ENCODE measurements around the gene BMP7. TPM values are rescaled to one million over a fixed set of nuclear protein-coding genes. Genes with fewer than 3 reads are reported as not detected.

The BMP7 gene
- total and polyA plus RNA-seq, 9 of the 15 experiments (the other 6 are each of a cell fraction or from before 2014, with no cell fraction given) = 0.18 TPM; not detected in 8

GRCh38 chr20:57294550-57294949 lies 28.1 kb upstream of the BMP7 start (continued):
- TF ChIP-seq ZBTB33 (CRISPR knock-in tag; IDR thresholded peaks at IDR 0.05) = no peak
- no peak for TF ChIP-seq ATF2 (CRISPR knock-in tag; IDR thresholded peaks at IDR 0.05)
- no peak for TF ChIP-seq SNRNP70 (optimal IDR thresholded peaks at IDR 0.05; ENCODE audit: low read depth, low read length)
- no peak for TF ChIP-seq BDP1 (IDR thresholded peaks at IDR 0.05; ENCODE audit: insufficient read depth, insufficient read length)
- no peak for TF ChIP-seq FOXP4 (CRISPR knock-in tag; IDR thresholded peaks at IDR 0.05; ENCODE audit: borderline replicate concordance)
- no peak for TF ChIP-seq SMARCC2 (IDR thresholded peaks at IDR 0.05; ENCODE audit: low read depth)
- no peak for TF ChIP-seq MTA3 (IDR thresholded peaks at IDR 0.05; ENCODE audit: borderline replicate concordance)
- no peak for TF ChIP-seq PHF21A (IDR thresholded peaks at IDR 0.05; ENCODE audit: borderline replicate concordance, low read depth)
- TF ChIP-seq SIX5 (IDR thresholded peaks at IDR 0.05; ENCODE audit: borderline replicate concordance in 1 of 2, insufficient read depth in 1 of 2, low read depth in 1 of 2, low read length in 2 of 2) = no peak
- no peak for TF ChIP-seq BCLAF1 (IDR thresholded peaks at IDR 0.05; ENCODE audit: borderline replicate concordance in 1 of 2, control insufficient read depth in 1 of 2, low read depth in 2 of 2, low read length in 1 of 2)
- no peak for TF ChIP-seq LARP7 (IDR thresholded peaks at IDR 0.05)
- no peak for TF ChIP-seq ZKSCAN1 (IDR thresholded peaks at IDR 0.05; ENCODE audit: low read depth, low read length)
- TF ChIP-seq GTF2A2 (tag; IDR thresholded peaks at IDR 0.05) = no peak
- no peak for TF ChIP-seq TOE1 (IDR thresholded peaks at IDR 0.05; ENCODE audit: borderline replicate concordance)
- no peak for TF ChIP-seq TOE1 (CRISPR knock-in tag; IDR thresholded peaks at IDR 0.05; ENCODE audit: borderline replicate concordance, low read depth)

Measured in K562 (cell line).